Activated CD4-positive, alpha-beta T cell treated with anti-CD3 and anti-CD28 coated beads, Interleukin-2, amount 50 U/mL, for 48 hours (primary cell): ENCODE data around the gene IREB2.
"Not testable (repeated sequence)": the region's sequence is repeated elsewhere in the genome, so short reads cannot be mapped to it uniquely, and the experiment has no call there.

ENCODE experiments used
- DNase-seq, 2 experiments: peaks; one replicate each; pipeline ENCODE4 v3.0.0-alpha.2; 2020

The IREB2 gene

DNA sequence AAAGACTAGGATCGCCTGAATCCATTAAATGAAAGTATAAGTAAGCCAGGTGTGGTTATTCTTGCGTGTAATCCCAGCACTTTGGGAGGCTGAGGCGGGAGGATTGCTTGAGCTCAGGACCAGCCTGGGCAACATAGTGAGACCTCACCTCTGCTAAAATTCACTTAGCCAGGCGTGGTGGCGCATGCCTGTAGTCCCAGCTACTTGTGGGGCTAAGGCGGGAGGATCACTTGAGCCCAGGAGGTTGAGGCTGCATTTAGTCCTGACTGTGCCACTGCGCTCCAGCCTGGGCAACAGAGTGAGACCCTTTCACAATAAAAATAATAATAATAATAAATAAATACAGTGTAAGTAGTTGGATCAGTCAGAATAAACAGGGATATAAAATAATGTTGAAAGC is 43.9 kb downstream of the IREB2 start:
- DNase-seq, result no peak

DNA sequence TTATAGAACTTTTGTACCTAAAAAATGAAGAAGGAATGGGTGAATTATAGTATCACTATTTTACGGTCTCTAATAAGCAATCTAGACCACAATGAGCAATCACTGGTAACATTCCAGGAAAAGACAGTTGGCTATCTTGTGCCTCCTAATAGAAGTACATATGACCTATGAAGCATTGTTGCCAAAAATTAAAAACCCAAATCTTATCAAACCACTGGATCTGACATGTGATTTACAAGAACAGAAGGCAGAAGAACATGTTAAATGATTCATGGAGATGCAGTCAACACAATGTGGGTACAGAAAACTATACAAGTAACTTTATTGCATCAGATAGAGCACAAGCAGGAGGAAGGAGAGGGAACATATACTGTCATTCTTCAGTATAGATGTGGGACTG is 54.9 kb downstream of the IREB2 start:
- DNase-seq, result no peak

DNA sequence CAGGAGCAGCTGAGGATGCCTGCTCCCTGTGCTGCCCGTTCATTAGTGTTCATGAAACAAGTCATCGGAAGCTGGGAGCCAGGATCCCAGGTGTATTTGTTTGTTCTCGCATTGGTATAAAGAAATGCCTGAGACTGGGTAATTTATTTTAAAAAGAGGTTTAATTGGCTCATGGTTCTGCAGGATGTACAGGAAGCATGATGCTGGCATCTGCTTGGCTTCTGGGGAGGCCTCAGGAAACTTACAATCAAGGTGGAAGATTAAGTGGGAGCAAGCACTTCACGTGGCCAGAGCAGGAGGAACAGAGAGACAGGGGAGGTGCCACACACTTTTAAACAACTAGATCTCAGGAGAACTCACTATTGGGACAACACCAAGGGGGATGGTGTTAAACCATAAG is 63.8 kb downstream of the IREB2 start:
- DNase-seq, result no peak

DNA sequence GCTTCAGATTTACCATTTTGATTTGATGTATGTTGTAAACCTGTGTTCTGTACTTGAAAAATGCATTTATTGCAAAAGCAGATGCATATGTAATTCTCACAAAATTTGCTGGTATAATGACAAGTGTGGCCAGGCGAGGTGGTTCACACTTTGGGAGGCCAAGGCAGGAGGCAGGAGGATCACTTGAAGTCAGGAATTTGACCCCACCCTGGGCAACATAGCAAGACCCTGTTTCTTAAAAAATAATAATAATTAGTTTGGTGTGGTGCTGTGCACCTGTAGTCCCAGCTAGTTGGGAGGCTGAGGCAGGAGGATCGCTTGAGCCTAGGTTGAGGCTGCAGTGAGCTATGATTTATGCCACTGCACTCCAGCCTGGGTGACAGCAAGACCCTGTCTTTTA is 64.6 kb downstream of the IREB2 start:
- no peak for DNase-seq

DNA sequence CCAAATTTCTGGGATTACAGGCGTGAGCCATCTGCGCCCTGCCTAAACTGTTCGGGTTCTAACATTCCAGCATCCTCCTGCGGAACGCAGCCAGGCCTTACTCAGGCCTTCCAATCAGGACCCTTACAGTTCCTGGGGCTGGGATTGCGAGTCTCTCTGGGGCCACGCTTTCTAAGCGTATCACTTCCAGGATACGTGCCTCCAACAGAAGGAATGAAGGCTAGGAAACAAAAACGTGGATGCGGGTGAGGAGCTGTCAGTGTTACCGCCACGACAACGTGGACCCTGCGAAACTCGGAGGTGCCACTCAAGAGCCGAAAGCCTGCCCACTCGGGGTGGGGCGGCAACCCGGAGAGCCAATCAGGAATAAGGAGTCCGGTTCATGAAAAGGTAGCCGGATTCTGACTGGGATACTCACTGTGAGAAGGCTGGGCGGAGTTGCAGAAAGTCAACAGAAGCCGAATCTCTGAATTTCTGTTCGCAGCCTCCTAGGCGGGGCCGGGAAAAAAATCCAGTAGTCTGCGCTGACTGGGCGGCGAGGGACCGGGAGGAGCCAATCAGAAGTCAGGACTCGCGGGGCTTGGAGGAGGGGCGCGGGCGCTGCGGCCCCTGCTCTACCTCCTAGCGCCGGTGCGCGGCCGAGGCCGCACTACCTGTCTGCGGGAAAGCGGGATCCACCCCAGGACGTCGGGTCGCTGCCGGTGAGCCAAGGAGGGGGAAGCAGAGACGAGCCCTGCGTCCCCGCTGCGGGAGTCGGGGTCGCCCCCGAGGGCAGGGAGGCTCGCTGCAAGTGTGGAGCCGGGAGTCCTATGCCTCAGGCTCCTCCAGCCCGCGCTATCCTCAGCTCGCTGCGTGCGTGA is 69.2 kb downstream of the IREB2 start, which contains the start of gene HYKK:
HYKK (plus strand) TSS at position 607 of the 860 bp plus-strand sequence. CDS start 5,512 bp downstream, outside the sequence.
- DNase-seq, result peak; percentile 83 to 89

DNA sequence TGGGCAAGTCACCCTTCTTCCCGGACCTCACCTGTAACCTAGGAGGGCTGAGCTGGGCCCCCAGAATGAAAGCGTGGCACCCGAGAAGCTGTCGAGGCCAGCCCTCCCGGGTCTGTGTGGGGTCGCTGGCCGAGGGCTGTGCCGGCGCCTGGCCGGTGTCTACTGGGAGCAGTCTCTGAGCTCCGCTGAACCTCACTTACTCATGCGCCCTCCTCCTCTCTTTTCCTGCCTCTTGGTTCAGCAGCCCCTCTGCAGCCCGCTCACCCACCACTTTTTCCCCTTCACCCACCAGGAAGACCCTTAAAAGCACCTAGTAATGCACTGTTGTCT is 69.8 kb downstream of the IREB2 start:
- DNase-seq, result peak in 1 of 2 experiments; percentile 10

DNA sequence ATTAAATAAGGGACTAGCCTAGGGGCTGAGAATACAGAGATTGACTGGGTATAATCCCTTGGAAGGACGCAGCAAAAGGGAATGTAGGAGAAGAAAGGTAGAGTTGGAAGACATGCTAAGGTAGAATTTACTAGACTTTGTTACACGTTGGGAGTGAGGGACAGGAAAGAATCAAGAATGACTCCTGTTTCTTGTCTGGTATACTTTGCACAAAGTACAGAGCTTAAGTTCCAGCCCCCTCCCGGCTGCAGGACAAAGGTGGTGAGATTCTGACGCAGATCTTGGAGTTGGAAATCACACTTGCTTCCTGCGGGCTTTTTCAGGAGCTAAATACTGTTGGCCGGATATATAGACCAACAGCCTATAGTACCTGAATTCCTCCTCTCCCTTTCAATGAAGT is 70.3 kb downstream of the IREB2 start:
- no peak for DNase-seq

DNA sequence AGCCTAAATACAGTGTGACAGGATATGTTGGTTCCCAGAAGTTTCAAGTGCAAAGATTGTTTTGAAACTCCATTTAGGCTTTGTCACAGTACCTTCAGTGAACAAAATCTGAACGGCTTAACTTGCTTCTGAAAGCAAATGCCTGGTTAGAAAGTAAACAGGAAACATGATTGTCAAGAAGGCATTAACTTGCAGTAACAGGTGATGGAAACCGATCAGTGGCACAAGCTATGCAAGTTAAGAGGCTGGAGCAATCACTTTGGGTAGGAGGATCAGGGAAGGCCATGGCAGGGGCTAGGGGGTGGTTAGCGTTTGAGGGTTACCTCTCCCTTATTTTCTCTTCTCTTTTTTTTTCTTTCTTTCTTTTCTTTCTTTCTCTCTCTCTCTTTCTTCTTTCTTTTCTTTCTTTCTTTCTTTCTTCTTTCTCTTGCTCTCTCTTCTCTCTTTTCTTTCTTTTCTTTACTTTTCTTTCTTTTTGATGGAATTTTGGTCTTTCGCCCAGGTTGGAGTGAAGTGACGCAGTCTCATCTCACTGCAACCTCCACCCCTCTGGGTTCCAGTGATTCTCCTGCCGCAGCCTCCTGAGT is 71.8 kb downstream of the IREB2 start:
- DNase-seq, result no peak

DNA sequence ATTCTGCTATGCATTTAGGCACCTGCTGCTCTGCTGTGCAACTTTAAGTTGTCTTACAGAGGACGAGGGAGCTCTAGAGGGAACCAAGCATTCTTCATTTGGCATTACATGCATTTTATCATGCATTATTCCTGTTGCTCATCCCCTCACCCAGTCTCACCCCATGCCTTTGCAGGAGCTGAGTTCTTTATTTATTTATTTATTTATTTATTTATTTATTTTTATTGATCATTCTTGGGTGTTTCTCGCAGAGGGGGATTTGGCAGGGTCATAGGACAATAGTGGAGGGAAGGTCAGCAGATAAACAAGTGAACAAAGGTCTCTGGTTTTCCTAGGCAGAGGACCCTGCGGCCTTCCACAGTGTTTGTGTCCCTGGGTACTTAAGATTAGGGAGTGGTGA is 82.0 kb downstream of the IREB2 start:
- not testable (repeated sequence) for DNase-seq

DNA sequence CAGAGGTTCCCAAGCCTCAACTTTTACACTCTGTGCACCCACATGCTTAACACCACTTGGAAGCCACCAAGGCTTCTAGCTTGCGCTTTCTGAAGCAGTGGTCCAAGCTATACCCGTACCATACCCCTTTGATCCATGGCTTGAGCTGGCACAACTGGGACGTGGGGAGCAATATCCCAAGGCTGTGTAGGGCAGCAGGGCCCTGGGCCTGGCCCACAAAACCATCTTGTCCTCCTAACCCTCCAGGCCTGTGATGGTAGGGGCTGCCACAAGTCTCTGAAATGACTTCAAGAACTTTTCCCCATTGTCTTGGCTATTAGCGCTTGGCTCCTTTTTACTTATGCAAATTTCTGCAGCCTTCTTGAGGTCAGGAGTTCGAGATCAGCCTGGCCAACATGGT is 86.2 kb downstream of the IREB2 start:
- DNase-seq, result no peak

DNA sequence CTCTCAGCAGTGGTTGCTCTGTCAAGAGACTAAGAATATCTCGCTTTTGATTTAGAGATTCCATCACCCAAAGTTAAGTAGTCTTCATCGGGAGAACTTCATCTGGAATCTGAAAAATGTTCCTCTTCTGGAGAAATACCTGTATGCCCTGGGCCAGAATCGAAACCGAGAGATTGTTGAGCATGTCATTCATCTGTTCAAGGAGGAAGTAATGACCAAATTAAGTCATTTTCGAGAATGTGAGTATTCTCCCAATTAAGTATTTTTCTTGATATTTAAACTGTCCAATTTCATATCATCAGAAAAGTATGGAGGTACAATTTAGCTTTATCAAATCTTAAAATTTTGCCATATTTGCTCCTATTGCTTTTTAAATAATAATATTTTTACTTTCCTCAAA is 89.3 kb downstream of the IREB2 start:
- DNase-seq, result no peak

DNA sequence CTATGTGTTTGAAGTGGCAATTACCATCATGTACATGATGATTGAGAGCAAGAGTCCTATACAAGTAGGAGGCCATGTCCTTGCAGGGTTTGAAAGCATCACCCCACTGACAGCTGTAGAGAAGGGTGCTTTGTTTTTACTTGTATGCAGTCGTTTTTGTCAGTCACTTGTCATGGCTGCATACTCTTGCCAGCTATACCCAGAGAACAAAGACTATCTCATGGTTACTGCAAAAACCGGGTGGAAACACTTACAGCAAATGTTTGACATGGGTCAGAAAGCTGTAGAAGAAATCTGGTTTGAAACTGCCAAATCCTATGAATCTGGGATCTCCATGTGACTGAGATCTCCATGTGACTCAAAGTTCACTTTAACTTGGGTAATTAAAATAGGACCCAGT is 95.3 kb downstream of the IREB2 start:
- DNase-seq, result no peak

DNA sequence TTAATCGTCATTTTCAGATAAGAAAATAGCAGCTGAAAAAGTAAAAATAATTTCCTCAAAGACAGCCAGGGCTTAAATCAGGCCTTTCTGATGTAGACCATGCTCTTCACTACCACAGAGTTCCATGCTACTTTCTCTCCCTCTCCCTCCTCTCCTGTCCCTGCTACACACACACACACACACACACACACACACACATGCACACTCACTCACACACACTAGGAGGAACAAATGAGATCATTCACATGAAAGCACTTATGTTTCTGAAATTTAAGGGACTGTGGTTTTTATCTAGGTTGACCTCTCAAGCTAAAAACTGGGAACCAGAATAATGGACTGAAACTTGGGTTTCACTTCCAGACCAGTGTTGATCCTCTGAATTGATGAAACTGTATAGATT is 98.1 kb downstream of the IREB2 start:
- DNase-seq, result no peak

DNA sequence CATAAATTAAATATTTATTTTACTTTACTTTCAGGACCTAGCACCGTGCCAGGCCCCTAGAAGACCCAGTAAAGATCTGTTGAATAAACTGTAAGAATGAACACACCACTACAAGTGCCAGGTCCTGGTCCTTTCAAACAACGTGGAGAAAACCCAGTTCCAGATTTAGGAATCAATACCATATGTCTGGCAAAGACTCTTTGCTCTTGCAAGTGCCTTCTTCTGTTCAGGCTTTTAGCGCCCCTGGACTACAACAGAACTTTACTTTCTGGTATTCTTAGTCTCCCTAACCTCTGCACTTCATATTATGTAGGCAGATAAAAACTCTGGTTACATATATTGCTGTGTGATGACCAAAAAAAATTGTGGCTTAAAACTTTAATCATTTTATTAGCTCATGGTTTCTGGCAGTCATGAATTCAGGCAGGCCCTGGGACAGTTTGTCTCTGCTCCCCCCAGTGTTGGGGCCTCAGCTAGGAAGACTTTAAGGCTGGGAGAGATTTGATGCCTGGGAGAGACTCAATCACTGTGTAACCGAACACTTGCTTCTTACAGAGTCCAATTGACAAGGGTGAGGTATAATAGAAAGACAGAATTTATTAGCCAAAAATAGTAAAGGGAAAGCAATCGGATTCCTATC is 99.4 kb downstream of the IREB2 start:
- no peak for DNase-seq

DNA sequence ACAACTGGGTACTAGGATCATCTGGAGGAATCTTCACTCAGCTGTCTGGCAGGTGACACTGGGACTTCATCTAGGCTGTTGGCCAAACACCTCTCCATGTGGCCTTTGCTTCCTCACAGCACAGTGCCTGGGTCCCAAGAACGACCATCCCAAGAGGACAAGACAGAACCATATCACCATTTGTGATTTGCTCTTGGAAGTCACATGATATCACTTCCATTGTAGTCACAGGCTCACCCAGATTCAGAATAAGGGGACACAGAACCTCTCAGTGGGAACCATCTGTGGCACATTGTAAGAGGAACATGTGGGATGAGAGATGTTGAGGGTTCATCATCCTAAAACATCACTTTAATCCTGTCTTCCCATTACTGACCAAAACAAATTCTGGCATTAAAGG is 100.3 kb downstream of the IREB2 start:
- no peak for DNase-seq

DNA sequence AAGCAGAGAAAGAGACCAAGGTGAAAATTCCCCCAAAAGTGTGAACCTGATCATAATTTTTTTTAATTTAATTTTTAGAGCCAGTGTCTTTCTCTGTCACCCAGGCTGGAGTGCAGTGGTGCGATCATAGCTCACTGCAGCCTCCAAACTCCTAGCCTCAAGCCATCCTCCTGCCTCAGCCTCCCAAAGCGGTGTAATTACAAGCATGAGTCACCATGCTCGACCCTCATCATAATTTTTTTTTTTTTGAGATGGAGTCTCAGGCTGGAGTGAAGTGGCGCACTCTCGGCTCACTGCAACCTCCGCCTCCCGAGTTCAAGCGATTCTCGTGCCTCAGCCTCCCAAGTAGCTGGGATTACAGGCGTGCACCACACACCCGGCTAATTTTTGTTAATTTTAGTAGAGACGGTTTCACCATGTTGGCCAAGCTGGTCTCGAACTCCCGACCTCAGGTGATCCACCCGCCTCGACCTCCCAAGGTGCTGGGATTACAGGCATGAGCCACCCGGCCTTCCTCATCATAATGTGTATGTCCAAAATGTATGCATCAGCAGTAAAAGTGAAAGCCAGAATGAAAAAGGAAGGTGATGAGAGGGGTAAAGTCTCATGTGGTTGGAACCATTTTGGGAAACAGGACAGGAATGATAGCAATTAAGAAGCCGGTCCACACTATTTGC is 101.6 kb downstream of the IREB2 start:
- peak; percentile 7 to 19 for DNase-seq

DNA sequence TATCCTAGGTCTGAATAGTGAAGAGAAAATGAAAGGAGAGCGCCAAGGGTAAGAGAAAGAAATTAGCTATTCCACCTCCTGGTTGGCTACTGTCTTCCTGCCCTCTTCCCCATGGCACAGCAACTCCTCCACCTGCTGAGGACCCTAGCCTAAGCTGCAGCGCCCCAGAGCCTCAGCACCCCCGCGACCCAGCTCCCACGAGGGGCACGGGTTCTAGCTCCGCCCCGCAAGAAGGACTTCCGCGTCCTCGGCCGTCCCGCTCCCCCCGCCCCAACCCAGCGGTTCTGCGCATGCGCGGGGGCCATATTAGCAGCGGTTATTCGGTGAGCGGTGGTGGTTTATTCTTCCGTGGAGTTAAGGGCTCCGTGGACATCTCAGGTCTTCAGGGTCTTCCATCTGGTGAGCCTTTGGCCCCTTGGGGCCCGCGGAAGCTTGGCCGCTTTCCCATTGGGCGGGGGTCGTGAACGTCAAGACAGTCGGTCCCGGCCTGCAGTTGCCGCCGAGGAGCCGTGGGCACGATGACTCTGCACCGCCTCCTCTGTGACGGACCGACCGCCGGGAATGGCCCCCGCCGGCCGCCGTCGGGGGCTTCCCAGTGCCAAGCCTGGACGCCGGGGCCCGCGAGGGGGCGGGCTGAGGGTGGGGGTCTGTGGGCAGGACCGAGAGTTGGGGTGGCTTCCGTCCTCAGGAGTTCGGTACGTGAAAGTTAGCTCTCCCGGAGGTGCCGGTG is 102.3 kb downstream of the IREB2 start, which contains the start of gene PSMA4:
PSMA4 (plus strand) TSS at position 304 of the 730 bp plus-strand sequence. CDS start 1,484 bp downstream, outside the sequence.
- DNase-seq, result peak; percentile 94 to 95

DNA sequence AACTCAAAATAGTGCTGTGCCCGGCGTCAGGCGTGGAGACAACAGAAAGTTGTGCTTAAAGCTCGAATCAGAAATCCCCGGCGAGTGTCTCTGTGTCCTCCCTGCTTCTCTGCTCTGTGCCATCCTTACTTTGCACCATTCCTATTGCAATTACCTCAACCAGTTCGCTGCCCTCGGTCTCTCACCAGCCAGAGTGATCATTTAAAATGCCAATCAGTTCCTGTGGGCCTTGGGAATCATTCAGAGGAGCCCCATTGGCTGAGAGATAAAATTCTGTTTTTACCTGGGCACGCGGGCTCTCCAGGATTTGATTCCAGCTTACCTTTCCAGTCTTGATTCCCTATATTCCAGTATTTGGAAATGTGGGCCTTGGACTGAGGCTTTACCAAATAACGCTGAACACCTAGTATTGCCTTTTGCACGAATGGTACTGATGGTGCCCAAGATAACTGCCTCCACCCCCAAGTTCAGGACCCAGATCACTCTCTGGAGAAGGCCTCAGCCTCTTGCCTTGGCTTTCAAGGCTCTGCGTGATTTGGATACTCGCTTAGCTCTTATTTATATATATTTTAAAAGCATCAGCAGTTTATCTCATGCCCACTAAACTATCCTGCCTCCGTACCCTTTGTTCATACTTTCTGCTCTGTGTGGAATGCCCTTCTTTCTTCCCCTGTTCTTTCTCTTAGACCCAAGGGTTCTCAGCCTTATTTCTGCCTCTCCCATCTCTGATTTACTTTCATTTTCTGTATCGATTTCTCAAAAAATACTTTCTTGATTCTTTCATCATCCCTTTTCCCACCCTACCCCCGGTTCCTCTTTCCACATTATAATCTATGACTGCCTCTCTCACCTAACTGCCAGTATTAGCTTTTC is 103.1 kb downstream of the IREB2 start:
- DNase-seq, result peak in 1 of 2 experiments; percentile 26

DNA sequence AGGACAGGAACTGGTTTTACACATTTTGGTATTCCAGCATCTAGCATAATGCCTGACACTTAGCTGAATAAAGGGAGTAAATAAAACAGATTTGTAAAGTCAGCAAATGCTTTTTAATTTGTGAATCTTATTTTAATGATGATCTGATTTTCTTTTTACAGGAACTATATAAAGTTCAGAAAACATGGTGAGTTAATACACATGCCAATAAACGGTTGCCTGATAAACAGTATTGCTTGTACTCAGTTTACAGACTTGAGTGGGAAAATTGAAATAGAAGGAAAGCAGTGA is 103.7 kb downstream of the IREB2 start:
- DNase-seq, result no peak

DNA sequence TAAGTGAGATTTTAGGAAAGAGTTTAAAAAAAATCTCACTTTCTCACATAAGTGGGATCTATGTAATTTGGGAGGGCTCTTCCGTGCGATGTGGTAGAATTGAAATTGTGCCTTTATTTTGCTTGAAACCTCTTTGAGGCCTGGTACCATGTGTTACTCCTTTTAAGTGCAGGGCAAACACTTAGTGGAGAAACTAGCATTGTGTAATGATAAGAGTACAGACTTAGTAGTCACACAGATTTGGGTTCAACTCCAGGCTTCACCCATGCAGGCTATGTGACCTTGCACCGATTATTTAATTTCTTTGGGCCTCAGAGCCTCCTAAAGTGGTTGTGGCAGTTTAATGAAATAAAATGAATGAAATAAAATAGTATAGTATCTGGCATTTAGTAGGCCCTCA is 104.6 kb downstream of the IREB2 start:
- no peak for DNase-seq

DNA sequence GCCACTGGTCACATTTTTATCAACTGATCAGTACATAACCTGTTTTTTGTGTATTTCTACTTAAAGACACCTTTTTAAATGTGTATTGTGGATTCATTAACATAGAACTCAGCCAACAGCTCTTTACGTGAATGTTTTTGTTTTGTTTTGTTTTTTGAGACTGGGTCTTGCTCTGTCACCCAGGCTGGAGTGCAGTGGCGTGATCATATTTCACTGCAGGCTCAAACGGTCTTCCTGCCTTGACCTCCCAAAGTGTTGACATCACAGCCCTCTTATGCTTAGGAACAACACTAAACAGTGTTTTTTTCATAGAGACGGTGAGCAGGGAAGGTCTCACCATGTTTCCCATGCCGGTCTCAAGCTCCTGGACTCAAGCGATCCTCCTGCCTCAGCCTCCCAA is 112.2 kb downstream of the IREB2 start:
- DNase-seq, result no peak

DNA sequence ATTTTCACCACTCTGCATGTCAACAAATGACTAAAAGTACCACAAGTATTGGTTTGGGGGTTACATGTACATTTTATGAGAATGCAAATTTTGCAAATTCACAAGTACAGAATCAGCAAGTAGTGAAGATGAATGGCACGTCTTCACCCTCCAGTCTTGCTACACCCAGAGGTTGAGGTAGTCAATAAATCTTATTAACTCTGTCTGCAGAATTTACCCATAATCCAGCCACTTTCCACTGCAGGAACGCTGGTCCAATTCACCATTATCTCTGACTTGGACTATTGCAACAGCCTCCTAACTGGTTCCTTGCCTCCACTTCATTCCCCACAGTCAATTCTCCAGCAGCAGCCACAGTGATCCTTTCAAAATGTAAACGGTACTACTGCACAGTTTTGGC is 112.8 kb downstream of the IREB2 start:
- no peak for DNase-seq
